ENCODE measurements around the gene RXFP1.

RXFP1 gene

DNA sequence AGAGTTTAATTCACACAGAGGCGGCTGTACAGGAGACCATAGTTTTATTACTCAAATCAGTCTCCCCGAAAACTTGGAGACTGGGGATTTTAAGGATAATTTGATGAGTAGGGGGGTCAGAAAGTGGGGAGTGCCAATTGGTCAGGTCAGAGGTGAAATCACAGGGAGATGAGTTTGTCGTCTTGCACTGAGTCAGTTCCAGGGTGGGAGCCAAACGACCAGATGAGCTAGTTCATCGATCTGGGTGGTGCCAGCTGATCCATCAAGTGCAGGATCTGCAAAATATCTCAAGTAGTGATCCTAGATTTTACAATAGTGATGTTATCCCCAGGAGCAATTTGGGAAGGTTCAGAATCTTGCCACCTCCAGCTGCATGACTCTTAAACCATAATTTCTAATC, 154.4 kb downstream of the RXFP1 start:
- DNase-seq = no peak

DNA sequence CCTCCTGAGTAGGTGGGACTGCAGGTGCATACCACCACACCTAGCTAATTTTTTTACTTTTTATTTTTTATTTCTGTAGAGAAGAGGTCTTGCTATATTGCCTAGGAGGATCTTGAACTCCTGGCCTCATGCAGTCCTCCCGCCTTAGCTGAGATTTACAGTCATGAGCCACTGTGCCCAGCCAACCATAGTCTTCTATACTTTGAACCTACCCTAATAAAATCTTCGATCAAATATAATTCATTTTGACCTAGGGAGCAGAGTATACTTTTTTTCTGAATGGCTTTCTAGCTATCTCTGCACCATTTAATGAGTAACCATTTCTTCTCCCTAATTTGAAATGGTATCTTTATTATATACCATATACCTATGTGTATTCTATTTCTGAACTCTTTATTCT, 157.1 kb downstream of the RXFP1 start:
- no peak for DNase-seq

GRCh38 chr4:158681629-158682028, 159.9 kb downstream of the RXFP1 start:
- DNase-seq = peak in 1 of 2 experiments; percentile 57

DNA sequence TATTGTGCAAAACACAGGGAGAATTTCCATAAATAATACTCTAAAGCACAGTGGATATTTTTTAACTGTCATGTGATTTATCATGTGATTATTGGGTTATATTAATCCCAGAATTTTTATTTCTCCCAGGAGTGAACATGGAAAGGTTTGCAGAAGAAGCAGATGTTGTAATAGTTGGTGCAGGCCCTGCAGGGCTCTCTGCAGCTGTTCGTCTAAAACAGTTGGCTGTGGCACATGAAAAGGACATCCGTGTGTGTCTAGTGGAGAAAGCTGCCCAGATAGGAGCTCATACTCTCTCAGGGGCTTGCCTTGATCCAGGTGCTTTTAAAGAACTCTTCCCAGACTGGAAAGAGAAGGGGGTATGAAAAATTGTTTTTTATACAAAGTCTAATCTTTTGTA, 160.4 kb downstream of the RXFP1 start:
- DNase-seq = peak in 1 of 2 experiments; percentile 53

DNA sequence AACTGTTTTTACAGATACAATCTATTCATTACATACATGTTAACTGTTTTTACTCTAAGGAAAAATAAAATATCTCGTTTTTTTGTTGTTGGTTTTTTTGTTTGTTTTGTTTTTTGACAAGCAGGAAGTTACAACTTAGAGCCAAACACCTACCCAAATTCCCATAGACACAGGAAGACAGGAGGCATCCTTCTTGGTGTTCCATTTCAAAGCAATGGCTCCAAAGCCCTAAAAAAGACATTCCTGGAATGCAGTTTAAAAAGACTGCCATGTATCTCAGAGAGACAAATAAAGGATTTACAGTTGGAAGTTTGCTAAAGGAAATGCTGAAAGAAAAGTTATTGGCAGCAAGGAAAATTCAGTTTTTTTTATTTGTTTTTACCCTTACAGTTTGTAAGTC, 167.1 kb downstream of the RXFP1 start:
- no peak for DNase-seq
